Activated CD4-positive, alpha-beta T cell treated with anti-CD3 and anti-CD28 coated beads, Interleukin-2, amount 10 ng/mL, durations not matched to agents 7 days and 5 days (primary cell): ENCODE data around the gene GSX1. TPM values are rescaled to one million over a fixed set of nuclear protein-coding genes. Genes with fewer than 3 reads are reported as not detected.
"Not testable (repeated sequence)": the region's sequence is repeated elsewhere in the genome, so short reads cannot be mapped to it uniquely, and the experiment has no call there.

Source experiments
- CTCF ChIA-PET: fragments of 350-600 bp; sonication (Branson Sonifier 250); formaldehyde crosslinking; loops from one replicate; lab custom pipeline; 2021; ENCODE audit warnings: antibody characterized with exemption; lab: Charles Lee
- POLR2A ChIA-PET: fragments of 350-600 bp; sonication (Branson Sonifier 250); formaldehyde crosslinking; loops from one replicate; lab custom pipeline; 2021; ENCODE audit warnings: antibody characterized with exemption; lab: Charles Lee
- DNase-seq: peaks from one replicate; pipeline ENCODE4 v3.0.0-alpha.2; 2020
- H3K27ac Mint-ChIP-seq: one replicate; pipeline ENCODE4 v1.8.0; 2021; ENCODE audit warnings: mild to moderate bottlenecking, moderate library complexity, mixed read lengths
- H3K27me3 Mint-ChIP-seq: one replicate; pipeline ENCODE4 v1.8.0; 2021; ENCODE audit warnings: mixed read lengths
- H3K36me3 Mint-ChIP-seq: one replicate; pipeline ENCODE4 v1.8.0; 2021; ENCODE audit warnings: low read depth, mixed read lengths
- H3K4me1 Mint-ChIP-seq: one replicate; pipeline ENCODE4 v1.8.0; 2021; ENCODE audit warnings: mixed read lengths
- H3K4me3 Mint-ChIP-seq: one replicate; pipeline ENCODE4 v1.8.0; 2021; ENCODE audit warnings: mild to moderate bottlenecking, moderate library complexity, mixed read lengths
- H3K9me3 Mint-ChIP-seq: one replicate; pipeline ENCODE4 v1.8.0; 2021; ENCODE audit warnings: mixed read lengths
- total RNA-seq, 2 experiments: library from RNA; stranded (reverse); gene quantifications; one replicate each; pipeline ENCODE4 v1.2.3, GENCODE V29; 2021

GSX1 gene
- not detected for total RNA-seq

DNA sequence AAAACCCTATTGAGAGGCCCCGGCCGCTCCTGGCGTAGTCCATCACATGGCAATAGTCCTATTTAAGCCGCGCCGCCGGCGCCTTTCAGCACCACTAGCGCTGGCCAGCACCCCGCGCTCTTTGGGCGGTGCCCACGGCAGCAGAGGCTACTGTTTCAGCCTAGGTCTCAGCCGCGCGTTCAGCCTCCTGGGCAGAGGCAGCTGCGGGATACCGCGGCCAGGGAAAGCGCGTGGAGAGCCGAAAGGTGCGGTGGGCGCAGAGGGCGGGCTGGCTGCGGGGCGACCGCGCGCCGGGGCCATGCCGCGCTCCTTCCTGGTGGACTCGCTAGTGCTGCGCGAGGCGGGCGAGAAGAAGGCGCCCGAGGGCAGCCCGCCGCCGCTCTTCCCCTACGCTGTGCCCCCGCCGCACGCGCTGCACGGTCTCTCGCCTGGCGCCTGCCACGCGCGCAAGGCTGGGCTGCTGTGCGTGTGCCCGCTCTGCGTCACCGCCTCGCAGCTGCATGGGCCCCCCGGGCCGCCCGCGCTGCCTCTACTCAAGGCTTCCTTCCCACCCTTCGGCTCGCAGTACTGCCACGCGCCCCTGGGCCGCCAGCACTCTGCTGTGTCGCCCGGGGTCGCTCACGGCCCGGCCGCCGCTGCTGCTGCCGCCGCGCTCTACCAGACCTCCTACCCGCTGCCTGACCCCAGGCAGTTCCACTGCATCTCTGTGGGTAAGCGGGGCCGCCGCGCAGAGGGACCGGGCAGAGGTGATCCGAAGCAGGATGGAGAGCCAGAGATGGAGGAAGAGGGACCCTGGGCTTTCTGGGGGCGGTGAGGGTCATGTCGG lies at the start of gene GSX1:
Gene GSX1 (plus strand): TSS at position 91 of the 826 bp plus-strand sequence. CDS start 208 bp downstream, at position 299.
- CTCF ChIA-PET: interaction anchor here (0.6 kb wide), 1 partner anchor 139 kb away, joined by 4 read pairs; no protein-coding TSS in a partner anchor
- POLR2A ChIA-PET: no interaction called here
- H3K27me3 Mint-ChIP-seq: peaks cover 81% of the 10 kb centered on the region

DNA sequence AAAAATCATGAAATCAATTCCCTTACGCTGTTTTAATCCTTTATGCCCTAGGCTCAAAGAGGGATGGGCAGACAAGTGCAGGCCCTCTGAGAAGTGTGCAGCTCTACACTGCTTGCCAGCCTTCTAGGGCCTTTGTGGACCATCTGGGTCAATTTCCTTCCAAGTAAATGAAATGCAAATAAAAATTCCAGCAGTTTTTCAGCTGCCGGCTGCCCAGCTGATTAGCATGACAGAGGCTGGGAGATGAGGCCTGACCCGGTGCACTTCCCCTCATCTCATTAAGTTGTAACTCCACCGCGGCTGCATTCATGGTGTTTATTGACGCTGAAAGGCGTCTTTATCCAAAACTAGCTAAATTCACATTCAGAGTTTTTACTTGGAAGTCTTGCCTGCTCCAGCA lies 47.5 kb upstream of the GSX1 start:
- POLR2A ChIA-PET: no interaction called here
- Mint-ChIP-seq H3K4me3 (no peak overlapping the region), H3K27me3 (no peaks in the 10 kb centered on the region), H3K4me1 (no peaks in the 10 kb centered on the region), H3K36me3 (no peaks in the 10 kb centered on the region), H3K9me3 (no peaks in the 10 kb centered on the region), H3K27ac (no peak overlapping the region)
- CTCF ChIA-PET: no interaction called here
- DNase-seq: no peak

More for the DNA sequence above, at the start of gene GSX1:
- Mint-ChIP-seq H3K4me3 (peak within 1 kb of the TSS; percentile 78), H3K4me1 (peaks cover 32% of the 10 kb centered on the region), H3K36me3 (no peaks in the 10 kb centered on the region), H3K9me3 (no peaks in the 10 kb centered on the region), H3K27ac (peak within 1 kb of the TSS; percentile 54)
- DNase-seq: peak; percentile 53

DNA sequence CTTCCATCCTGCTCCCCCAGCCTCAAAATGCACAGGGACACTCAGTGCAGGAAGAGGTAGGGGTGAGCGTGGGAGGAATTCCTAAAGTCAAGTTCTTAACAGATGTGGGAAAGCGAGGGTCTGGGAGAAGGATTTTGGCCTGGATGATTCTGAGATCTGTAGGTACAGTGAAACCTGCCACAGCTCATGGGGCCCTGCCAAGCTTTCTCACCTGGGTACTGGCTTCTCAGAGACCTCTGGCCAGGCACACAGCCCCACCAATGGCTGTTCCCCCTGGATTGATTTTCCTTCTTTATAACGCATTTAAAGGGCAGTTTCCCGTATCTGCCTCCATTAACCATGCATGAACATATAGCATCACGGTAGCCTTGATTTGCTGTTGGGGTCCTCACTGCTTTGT lies 47.0 kb upstream of the GSX1 start:
- no peak for DNase-seq
- H3K4me3 Mint-ChIP-seq: no peak overlapping the region
- no peaks in the 10 kb centered on the region for H3K4me1 Mint-ChIP-seq
- POLR2A ChIA-PET: no interaction called here
- H3K36me3 Mint-ChIP-seq: no peaks in the 10 kb centered on the region
- CTCF ChIA-PET: no interaction called here
- no peaks in the 10 kb centered on the region for H3K9me3 Mint-ChIP-seq
- no peaks in the 10 kb centered on the region for H3K27me3 Mint-ChIP-seq
- H3K27ac Mint-ChIP-seq: no peak overlapping the region

DNA sequence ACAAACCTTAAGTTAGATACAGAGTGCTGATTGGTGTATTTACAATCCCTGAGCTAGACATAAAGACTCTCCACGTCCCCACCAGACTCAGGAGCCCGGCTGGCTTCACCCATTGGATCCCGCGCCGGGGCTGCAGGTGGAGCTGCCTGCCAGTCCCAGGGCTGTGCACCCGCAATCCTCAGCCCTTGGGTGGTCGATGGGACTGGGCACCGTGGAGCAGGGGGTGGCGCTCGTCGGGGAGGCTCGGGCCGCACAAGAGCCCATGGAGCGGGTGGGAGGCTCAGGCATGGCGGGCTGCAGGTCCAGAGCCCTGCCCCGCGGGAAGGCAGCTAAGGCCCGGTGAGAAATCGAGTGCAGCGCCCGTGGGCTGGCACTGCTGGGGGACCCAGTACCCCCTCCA lies 44.1 kb upstream of the GSX1 start:
- H3K4me1 Mint-ChIP-seq, POLR2A ChIA-PET, H3K36me3 Mint-ChIP-seq, H3K9me3 Mint-ChIP-seq, DNase-seq, H3K27ac Mint-ChIP-seq, H3K4me3 Mint-ChIP-seq: not testable (repeated sequence)
- peaks cover 11% of the 10 kb centered on the region for H3K27me3 Mint-ChIP-seq
- CTCF ChIA-PET: interaction anchor here (1.8 kb wide), 1 partner anchor 25 kb away, joined by 4 read pairs; no protein-coding TSS in a partner anchor

DNA sequence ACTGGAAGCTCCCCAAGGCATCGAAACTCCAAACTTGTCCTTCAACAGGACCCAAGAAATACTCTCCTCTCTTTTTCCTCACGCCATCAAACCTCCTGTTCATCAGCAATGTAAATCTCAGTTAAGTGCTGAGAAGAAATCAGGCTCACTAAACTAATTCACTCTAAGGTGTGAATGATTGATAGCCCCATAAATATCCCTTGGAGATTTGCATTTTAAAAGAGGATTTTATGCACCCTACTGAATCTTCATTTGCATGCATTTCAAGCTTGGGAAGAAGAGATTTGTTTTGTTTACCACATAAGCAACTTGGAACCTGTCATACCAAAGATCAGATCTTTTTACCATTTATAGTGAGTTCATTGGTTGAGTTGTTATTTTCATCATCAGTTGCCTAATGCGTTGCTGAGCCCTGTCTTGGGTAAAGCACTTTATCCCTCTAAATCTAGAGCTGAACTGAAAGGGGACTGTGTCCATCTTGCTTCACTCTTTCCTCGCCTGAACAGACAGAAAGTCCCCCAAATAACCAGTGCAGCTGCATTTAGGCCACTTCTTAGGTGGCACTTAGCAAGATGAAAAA lies 40.2 kb upstream of the GSX1 start:
- Mint-ChIP-seq H3K36me3 (no peaks in the 10 kb centered on the region), H3K9me3 (peaks cover 16% of the 10 kb centered on the region), H3K27me3 (peaks cover 11% of the 10 kb centered on the region), H3K4me1 (no peaks in the 10 kb centered on the region), H3K27ac (no peak overlapping the region), H3K4me3 (no peak overlapping the region)
- POLR2A ChIA-PET: no interaction called here
- CTCF ChIA-PET: no interaction called here
- no peak for DNase-seq

DNA sequence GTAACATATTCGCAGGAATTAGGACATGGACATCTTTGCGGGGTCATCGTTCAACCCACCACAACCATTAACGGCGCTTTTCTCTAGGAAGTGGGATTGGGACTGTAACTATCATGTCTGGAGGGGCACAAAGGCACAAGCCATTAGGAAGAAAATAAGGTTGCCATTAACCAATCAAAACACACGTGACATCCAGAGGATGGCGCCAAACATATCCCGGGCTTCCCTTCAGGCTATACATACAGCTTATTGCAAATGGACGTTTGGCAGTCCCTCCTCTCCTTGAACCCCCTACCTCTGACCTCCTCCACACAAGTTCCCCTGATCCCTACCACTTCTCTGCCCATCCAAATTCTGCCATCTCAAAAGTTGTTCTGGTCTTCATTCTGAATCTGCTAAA lies 26.6 kb upstream of the GSX1 start:
- peaks cover 12% of the 10 kb centered on the region for H3K27me3 Mint-ChIP-seq
- no peak overlapping the region for H3K27ac Mint-ChIP-seq
- H3K4me1 Mint-ChIP-seq: no peaks in the 10 kb centered on the region
- ChIA-PET CTCF (no interaction called here), POLR2A (no interaction called here)
- no peaks in the 10 kb centered on the region for H3K36me3 Mint-ChIP-seq
- no peak overlapping the region for H3K4me3 Mint-ChIP-seq
- no peak for DNase-seq
- H3K9me3 Mint-ChIP-seq: no peaks in the 10 kb centered on the region

DNA sequence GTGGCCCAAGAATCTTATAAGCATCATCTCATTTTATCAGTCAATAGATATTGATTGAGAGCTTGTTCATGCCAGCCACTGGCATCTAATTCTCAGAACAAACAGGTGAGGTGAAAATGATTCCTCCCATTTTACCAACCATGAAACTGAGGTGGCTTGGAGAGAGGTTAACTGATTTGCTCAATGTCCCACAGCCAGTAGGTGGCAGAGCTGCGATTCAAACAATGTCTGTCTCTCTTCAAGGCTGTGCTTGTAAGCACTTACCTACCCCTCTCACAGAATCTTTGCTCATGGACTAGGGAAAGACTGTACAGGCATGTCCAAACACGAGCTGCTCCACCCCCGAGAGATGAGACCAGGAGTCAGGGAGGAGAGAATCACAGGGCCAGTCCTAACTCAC lies 21.5 kb upstream of the GSX1 start:
- Mint-ChIP-seq H3K27me3 (peaks cover 16% of the 10 kb centered on the region), H3K9me3 (no peaks in the 10 kb centered on the region), H3K36me3 (no peaks in the 10 kb centered on the region), H3K27ac (no peak overlapping the region), H3K4me3 (no peak overlapping the region), H3K4me1 (no peaks in the 10 kb centered on the region)
- peak; percentile 46 for DNase-seq
- CTCF ChIA-PET: interaction anchor here (0.6 to 2.4 kb wide), 3 partner anchors 13 to 55 kb away, joined by 3 to 6 read pairs (median 3); no protein-coding TSS in a partner anchor
- POLR2A ChIA-PET: no interaction called here

DNA sequence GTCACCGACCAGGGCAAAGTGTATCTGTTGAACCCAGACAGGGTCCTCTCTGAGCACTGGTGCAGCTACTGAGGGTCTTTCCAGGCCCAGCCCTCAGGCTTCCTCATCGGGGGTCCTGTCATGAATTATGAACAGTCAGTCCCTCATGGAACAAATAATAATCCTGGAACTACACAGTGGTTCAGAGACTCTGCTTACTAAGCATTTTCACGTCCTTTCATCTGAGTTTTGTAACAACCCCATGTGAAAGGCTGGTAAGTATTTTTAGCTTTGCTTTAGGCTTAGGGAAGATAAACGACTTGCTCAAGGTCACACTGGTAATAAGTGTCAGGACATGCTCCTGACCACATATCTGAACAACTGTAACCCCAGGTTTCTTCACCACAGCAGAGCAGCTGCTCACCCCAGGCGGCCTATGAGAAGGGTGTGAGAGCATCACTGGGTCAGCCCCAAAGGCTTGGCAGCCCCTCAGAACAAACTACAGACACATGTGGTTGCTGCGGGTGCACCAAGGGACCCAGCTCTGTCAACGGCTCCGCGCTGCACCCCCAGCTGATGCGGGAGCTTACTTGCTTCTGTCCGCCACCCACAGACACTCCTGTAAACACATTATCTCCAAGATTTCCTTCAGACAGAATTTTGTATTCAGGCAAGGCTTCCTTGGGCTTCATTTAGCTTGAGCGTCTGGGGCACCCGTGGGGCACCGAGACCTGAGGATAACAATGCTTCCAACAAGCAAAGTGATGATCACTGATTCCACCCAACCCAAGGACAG lies 19.4 kb upstream of the GSX1 start:
- Mint-ChIP-seq H3K4me1 (no peaks in the 10 kb centered on the region), H3K27me3 (peaks cover 30% of the 10 kb centered on the region), H3K4me3 (no peak overlapping the region), H3K36me3 (no peaks in the 10 kb centered on the region), H3K9me3 (no peaks in the 10 kb centered on the region), H3K27ac (no peak overlapping the region)
- ChIA-PET CTCF (interaction anchor here (0.6 to 1.8 kb wide), 3 partner anchors 24 to 516 kb away, joined by 4 to 7 read pairs (median 5); no protein-coding TSS in a partner anchor), POLR2A (no interaction called here)
- DNase-seq: no peak

DNA sequence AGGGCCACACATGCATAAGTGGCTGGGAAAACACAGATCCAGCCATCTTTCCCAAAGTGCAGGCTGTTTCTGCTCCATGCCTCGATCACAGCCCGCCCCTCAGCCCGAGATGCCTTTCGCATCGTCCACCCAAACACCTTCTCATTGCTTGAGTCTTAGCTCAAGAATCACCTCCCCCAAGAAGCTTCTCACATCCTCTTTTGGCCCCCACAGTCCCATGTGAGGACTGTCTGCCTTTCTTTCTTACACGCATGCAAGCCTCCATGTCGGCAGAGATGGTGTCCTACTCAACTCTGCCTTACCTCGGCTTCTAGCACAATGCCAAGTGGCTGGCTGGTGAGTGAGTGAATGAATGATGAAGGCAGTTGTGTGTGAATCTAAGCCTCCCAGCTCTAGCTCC lies 18.1 kb upstream of the GSX1 start:
- CTCF ChIA-PET: no interaction called here
- Mint-ChIP-seq H3K36me3 (no peaks in the 10 kb centered on the region), H3K4me3 (no peak overlapping the region), H3K4me1 (no peaks in the 10 kb centered on the region), H3K9me3 (no peaks in the 10 kb centered on the region), H3K27me3 (peaks cover 39% of the 10 kb centered on the region), H3K27ac (no peak overlapping the region)
- no peak for DNase-seq
- POLR2A ChIA-PET: no interaction called here

DNA sequence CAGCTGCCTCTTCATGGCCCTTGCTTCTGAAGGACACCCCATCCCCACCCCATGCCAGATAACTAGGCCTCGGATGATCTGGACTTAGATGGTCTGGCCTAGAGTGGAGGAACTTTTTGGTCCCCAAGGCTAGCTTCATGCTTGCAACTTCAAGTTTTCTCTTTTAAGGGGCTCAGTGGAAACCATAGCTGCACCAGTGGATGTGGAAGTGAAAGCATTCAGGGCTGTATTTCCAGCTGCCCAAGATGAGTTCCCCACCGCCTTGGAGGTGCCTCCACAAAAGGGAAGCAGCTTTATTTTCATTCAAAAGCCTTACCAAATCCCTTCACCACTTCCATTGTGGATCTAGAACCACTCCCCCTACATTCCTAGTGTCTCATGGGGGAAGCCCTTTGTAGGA lies 17.6 kb upstream of the GSX1 start:
- CTCF ChIA-PET: no interaction called here
- H3K4me3 Mint-ChIP-seq: no peak overlapping the region
- no peak for DNase-seq
- POLR2A ChIA-PET: no interaction called here
- no peaks in the 10 kb centered on the region for H3K36me3 Mint-ChIP-seq
- no peaks in the 10 kb centered on the region for H3K4me1 Mint-ChIP-seq
- no peak overlapping the region for H3K27ac Mint-ChIP-seq
- no peaks in the 10 kb centered on the region for H3K9me3 Mint-ChIP-seq
- H3K27me3 Mint-ChIP-seq: peaks cover 39% of the 10 kb centered on the region

DNA sequence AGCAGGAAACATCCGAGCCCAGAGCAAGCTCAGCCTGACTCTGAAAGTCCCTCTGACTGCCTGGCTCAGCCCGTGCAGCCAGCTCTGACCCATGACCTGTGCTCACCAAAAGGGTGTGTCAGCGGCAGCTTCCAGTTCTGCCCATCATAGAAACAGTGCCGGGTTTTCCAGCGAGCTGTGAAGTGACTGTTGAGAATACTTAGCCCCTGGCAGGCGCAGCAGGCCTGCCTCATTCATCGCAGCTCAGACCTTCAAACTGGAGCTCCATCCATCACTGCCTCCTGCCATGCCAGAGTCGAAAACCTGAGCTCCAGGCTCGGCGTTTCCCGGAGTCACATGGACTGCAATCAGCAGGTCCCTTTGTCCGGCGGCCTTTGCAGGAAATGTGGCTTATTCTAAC lies 16.3 kb upstream of the GSX1 start:
- no peak for DNase-seq
- Mint-ChIP-seq H3K27ac (no peak overlapping the region), H3K27me3 (peaks cover 41% of the 10 kb centered on the region), H3K9me3 (no peaks in the 10 kb centered on the region), H3K4me3 (no peak overlapping the region), H3K4me1 (no peaks in the 10 kb centered on the region), H3K36me3 (no peaks in the 10 kb centered on the region)
- ChIA-PET CTCF (interaction anchor here (1.0 kb wide), 1 partner anchor 17 kb away, joined by 3 read pairs; no protein-coding TSS in a partner anchor), POLR2A (no interaction called here)

DNA sequence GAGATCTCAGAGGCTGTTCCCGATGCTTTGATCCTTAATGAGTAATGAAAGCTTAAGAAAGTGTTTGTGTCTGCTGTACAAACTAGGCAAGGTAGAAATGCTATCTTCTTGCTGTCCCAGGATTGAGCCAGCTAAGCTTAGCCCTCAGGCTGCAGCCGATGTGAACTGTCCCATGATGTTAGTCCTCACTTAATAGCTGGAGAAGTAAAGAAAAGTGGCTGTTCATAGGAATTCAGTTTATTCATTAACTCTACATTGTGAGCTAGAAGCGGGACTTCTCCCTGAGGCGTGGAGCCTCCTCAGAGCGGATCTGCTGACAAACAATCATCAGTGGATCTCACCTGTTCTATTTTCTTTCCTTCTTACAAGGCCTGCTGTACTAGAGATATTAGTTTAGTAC lies 10.1 kb upstream of the GSX1 start:
- CTCF ChIA-PET: interaction anchor here (1.4 kb wide), 1 partner anchor 19 kb away, joined by 3 read pairs; no protein-coding TSS in a partner anchor
- H3K9me3 Mint-ChIP-seq: no peaks in the 10 kb centered on the region
- H3K36me3 Mint-ChIP-seq: no peaks in the 10 kb centered on the region
- no peak for DNase-seq
- no peak overlapping the region for H3K4me3 Mint-ChIP-seq
- POLR2A ChIA-PET: no interaction called here
- no peaks in the 10 kb centered on the region for H3K4me1 Mint-ChIP-seq
- no peak overlapping the region for H3K27ac Mint-ChIP-seq
- peaks cover 48% of the 10 kb centered on the region for H3K27me3 Mint-ChIP-seq

DNA sequence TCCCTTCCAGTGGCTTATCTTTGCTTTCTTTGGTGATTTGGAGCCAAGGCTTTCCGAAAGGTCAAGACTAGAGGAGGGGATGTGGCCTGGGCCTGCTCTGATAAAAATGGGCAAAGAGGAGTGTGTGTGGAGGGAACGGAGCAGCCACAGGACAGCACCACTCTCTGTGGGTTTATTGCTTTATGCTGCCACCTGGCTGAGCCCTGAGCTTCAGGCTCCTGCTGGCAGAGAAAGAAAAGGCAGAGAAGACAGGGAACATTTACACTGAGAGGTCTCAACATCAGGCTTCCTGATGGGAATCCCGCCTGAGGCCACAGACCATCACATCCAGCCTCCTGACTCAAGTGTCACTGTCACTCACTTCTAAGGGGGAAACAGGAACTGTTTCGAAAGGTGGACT lies 9.2 kb upstream of the GSX1 start:
- Mint-ChIP-seq H3K4me1 (no peaks in the 10 kb centered on the region), H3K27ac (no peak overlapping the region), H3K27me3 (peaks cover 46% of the 10 kb centered on the region), H3K36me3 (no peaks in the 10 kb centered on the region), H3K4me3 (no peak overlapping the region), H3K9me3 (no peaks in the 10 kb centered on the region)
- no peak for DNase-seq
- ChIA-PET POLR2A (no interaction called here), CTCF (interaction anchor here (0.6 to 1.4 kb wide), 3 partner anchors 12 to 29 kb away, joined by 3 read pairs; no protein-coding TSS in a partner anchor)
